Tibial nerve (tissue), 4 donors: ENCODE data around the gene ALB. TPM values are rescaled to one million over a fixed set of nuclear protein-coding genes. Genes with fewer than 3 reads are reported as not detected.

ENCODE experiments used
- DNase-seq, 2 donors: peaks; one replicate each; pipeline ENCODE4 v3.0.0-alpha.2; 2019; ENCODE audit warnings: low spot score in 2 of 2
- H3K27ac ChIP-seq, 4 donors: fragments of 200-600 bp; sonication (generic) in 3 of 4; one replicate each; pipeline ENCODE4 v1.5.1; 2017 to 2019; ENCODE audit warnings: mild to moderate bottlenecking in 1 of 4
- H3K27me3 ChIP-seq, 2 donors: fragments of 200-600 bp; sonication (generic) in 1 of 2; one replicate each; pipeline versions ENCODE4 v1.5.1 to v1.6.0; 2017 to 2019
- H3K36me3 ChIP-seq, 3 donors: fragments of 200-600 bp; sonication (generic); one replicate each; pipeline ENCODE4 v1.5.1; 2018 to 2019
- H3K4me1 ChIP-seq, 4 donors: fragments of 200-600 bp; sonication (generic) in 3 of 4; one replicate each; pipeline ENCODE4 v1.5.1; 2017 to 2019
- H3K4me3 ChIP-seq, 4 donors: fragments of 200-600 bp; sonication (generic) in 3 of 4; one replicate each; pipeline ENCODE4 v1.5.1; 2017 to 2019; ENCODE audit warnings: mild to moderate bottlenecking in 1 of 4, moderate library complexity in 1 of 4
- H3K9me3 ChIP-seq, 4 donors: fragments of 200-600 bp; sonication (generic) in 3 of 4; one replicate each; pipeline ENCODE4 v1.5.1; 2017 to 2019
- CTCF ChIP-seq, 5 experiments: fragments of 200-600 bp in 3 of 5; fragments of 450-650 bp in 2 of 5; sonication (generic) in 3 of 5; IDR thresholded peaks; one replicate each; pipeline ENCODE4 v1.5.1; 2016 to 2019; ENCODE audit warnings: antibody characterized with exemption in 5 of 5, mild to moderate bottlenecking in 3 of 5, moderate library complexity in 2 of 5
- EP300 ChIP-seq, 2 donors: sonication (generic); formaldehyde crosslinking; IDR thresholded peaks; one replicate each; pipeline ENCODE4 v1.6.1; 2017; ENCODE audit warnings: antibody characterized with exemption in 2 of 2, mild to moderate bottlenecking in 1 of 2
- POLR2A ChIP-seq, 2 donors: fragments of 450-650 bp; IDR thresholded peaks; one replicate each; pipeline ENCODE4 v1.6.1; 2017; ENCODE audit warnings: antibody characterized with exemption in 2 of 2, mild to moderate bottlenecking in 2 of 2, moderate library complexity in 2 of 2
- WGBS, 2 donors: methylation state at CpG; one replicate each; pipeline ENCODE4 v1.1.5; 2018; 5-methylcytosine and 5-hydroxymethylcytosine counted together
- total RNA-seq, 4 donors: library from RNA; depleted of rRNA; stranded (reverse); fragments of >200 nt; gene quantifications; one replicate each; pipeline ENCODE4 v1.1.0, GENCODE V29; 2016

ALB gene
- total RNA-seq, 4 donors from 2014 or later, result 1.7 to 2.4 (median 2.4) TPM; not detected in 1

- Histone ChIP-seq H3K27me3 (no peaks in the 10 kb centered on the region), H3K27ac (no peak overlapping the region), H3K36me3 (no peaks in the 10 kb centered on the region), H3K4me1 (no peaks in the 10 kb centered on the region), H3K9me3 (no peaks in the 10 kb centered on the region), H3K4me3 (no peak overlapping the region)
- DNase-seq, result no peak
- no peak for TF ChIP-seq CTCF (IDR thresholded peaks at IDR 0.05)
- TF ChIP-seq POLR2A (IDR thresholded peaks at IDR 0.05), result no peak
- TF ChIP-seq EP300 (IDR thresholded peaks at IDR 0.05), result no peak
- 72 to 81% methylated on average over 2 of the region's 2 CpGs for WGBS, 2 donors
These were observed 11.7 kb downstream of the ALB start for GRCh38 chr4:73415807-73416238.

- TF ChIP-seq POLR2A (IDR thresholded peaks at IDR 0.05), result no peak
- no peak for TF ChIP-seq CTCF (IDR thresholded peaks at IDR 0.05)
- TF ChIP-seq EP300 (IDR thresholded peaks at IDR 0.05), result no peak
- WGBS, 2 donors, result 80% methylated on average over 2 of the region's 2 CpGs
These were observed 12.5 kb downstream of the ALB start for GRCh38 chr4:73416423-73417087.

GRCh38 chr4:73417342-73417741 lies 13.3 kb downstream of the ALB start:
- Histone ChIP-seq H3K27me3 (no peaks in the 10 kb centered on the region), H3K4me3 (no peak overlapping the region), H3K27ac (no peak overlapping the region), H3K4me1 (no peaks in the 10 kb centered on the region), H3K9me3 (no peaks in the 10 kb centered on the region), H3K36me3 (no peaks in the 10 kb centered on the region)
- 81 to 96% methylated on average over 2 of the region's 2 CpGs for WGBS, 2 donors
- TF ChIP-seq CTCF (IDR thresholded peaks at IDR 0.05) (no peak), EP300 (IDR thresholded peaks at IDR 0.05) (no peak), POLR2A (IDR thresholded peaks at IDR 0.05) (no peak)
- DNase-seq, result no peak

More at GRCh38 chr4:73416423-73417087, 12.5 kb downstream of the ALB start:
- no peaks in the 10 kb centered on the region for H3K36me3 ChIP-seq
- H3K4me3 ChIP-seq, result no peak overlapping the region
- H3K27ac ChIP-seq, result no peak overlapping the region
- H3K9me3 ChIP-seq, result no peaks in the 10 kb centered on the region
- H3K4me1 ChIP-seq, result no peaks in the 10 kb centered on the region
- H3K27me3 ChIP-seq, result no peaks in the 10 kb centered on the region
- DNase-seq, result no peak

- Histone ChIP-seq H3K9me3 (no peaks in the 10 kb centered on the region), H3K4me1 (no peaks in the 10 kb centered on the region), H3K36me3 (no peaks in the 10 kb centered on the region), H3K4me3 (no peak overlapping the region), H3K27me3 (no peaks in the 10 kb centered on the region), H3K27ac (no peak overlapping the region)
- TF ChIP-seq POLR2A (IDR thresholded peaks at IDR 0.05) (no peak), CTCF (IDR thresholded peaks at IDR 0.05) (no peak), EP300 (IDR thresholded peaks at IDR 0.05) (no peak)
- no peak for DNase-seq
- WGBS, 2 donors, result 83 to 88% methylated on average over 6 of the region's 6 CpGs
These were observed 13.9 kb downstream of the ALB start for GRCh38 chr4:73417973-73418372.

- Histone ChIP-seq H3K4me3 (no peak overlapping the region), H3K36me3 (no peaks in the 10 kb centered on the region), H3K4me1 (no peaks in the 10 kb centered on the region), H3K27me3 (no peaks in the 10 kb centered on the region), H3K9me3 (no peaks in the 10 kb centered on the region), H3K27ac (no peak overlapping the region)
- WGBS, 2 donors, result 68 to 77% methylated on average over 1 of the region's 1 CpG
- no peak for DNase-seq
- TF ChIP-seq CTCF (IDR thresholded peaks at IDR 0.05) (no peak), EP300 (IDR thresholded peaks at IDR 0.05) (no peak), POLR2A (IDR thresholded peaks at IDR 0.05) (no peak)
These were observed 14.6 kb downstream of the ALB start for GRCh38 chr4:73418677-73419076.
